ENCODE results near the gene SLC2A4RG.
A peak's percentile ranks its signal among the peaks of the same experiment; 100 is the strongest.

Gene SLC2A4RG

GRCh38 chr20:63782051-63782471 lies 42.5 kb downstream of the SLC2A4RG start:
- peak; percentile 31 to 55 for DNase-seq

GRCh38 chr20:63782521-63782971 lies 43.0 kb downstream of the SLC2A4RG start:
- DNase-seq, result peak; percentile 20 to 48

GRCh38 chr20:63783970-63784369 lies 44.4 kb downstream of the SLC2A4RG start:
- DNase-seq, result no peak

GRCh38 chr20:63785691-63786131 lies 46.1 kb downstream of the SLC2A4RG start:
- DNase-seq, result no peak

DNA sequence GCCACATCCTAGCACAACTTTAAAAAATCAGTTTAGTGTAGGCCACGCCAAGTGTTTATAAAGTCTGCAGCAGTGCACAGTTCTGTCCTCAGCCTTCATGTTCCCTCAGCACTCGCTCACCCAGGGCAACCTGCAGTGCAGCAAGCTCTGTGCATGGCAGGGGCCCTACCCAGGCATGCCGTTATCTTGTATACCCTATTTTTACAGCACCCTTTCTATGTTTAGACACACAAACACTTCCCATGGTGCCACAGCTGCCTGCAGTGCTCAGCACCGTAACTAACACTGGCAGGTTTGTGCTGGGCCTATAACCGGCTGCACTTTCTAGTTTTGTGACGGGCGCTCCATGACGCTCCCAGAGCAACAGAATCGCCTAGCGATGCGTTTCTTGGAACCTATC lies 47.7 kb downstream of the SLC2A4RG start:
- DNase-seq, result no peak

GRCh38 chr20:63787749-63788148 lies 48.2 kb downstream of the SLC2A4RG start:
- DNase-seq, result no peak

DNA sequence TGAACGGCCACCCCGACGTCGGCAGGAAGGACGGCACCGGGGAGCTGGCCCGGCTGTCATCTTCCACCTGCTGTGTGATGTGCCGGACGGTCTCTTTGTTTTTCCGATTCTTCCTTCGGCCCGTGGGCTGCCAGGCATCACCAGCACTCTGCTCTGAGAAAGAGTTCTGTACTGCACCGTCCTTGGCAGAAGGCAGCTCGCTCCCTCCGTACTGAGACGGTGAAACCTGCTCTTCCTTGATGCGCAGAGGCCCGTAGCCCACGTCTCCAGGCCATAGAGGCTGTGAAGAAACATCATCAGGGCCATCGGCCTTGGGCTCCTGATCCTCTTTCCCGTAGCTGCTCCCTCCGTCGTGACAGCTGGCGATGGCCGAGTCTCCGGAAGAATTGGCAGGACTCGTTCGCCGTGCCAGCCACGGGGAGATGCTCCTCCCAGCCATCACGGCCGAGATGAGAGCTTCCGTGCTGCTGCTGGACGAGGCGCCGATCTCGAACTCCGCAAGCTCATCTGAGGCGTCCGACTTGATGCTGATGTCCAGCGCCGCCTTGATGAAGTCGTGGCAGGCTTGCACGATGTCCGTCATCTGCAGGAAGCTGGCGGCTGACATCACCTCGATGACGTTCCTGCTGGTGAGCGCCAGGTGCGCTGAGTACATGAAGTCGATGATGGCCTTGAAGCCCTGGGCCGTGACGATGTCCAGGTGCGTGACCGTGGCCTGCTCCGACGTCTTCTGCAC lies 50.4 kb downstream of the SLC2A4RG start:
- DNase-seq, result no peak

GRCh38 chr20:63790572-63791168 lies 51.1 kb downstream of the SLC2A4RG start:
- no peak for DNase-seq

DNA sequence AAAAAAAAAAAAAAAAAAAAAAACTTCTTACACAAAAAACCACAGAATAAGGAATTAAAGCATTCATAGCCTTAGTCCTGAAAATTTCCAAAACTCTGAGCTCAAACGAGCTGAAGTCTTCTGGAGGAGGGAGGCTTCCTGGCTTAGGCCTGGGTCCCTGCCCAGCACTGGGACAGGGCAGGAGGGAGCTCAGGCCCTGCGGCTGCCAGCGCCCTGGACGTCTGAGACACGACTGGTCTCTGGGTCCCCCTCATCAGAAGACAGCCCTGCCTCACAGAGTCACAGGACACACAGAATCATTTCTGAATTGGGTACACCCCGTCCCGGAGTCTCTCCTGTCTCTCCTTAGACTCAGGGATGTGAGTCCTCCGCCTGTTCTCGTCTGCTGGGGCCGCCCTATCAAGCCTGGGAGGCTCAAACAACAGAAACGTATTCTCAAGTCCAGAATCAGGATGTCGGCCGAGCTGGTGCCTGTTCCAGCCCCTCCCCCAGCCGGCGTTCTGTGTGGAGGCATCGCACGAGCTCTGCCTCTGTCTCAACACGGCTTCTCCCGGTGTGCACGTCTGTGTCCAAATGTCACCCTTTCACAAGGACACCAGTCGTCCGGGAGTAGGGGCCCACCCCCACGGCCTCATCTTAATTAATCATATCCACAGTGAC lies 52.1 kb downstream of the SLC2A4RG start:
- no peak for DNase-seq

- DNase-seq, result no peak
These were observed 53.3 kb downstream of the SLC2A4RG start for GRCh38 chr20:63792866-63793265.
